Gastroesophageal sphincter (tissue), 3 donors: ENCODE measurements around the gene MACIR.

Experiments used
- EP300 ChIP-seq: sonication (generic); formaldehyde crosslinking; IDR thresholded peaks from one replicate; pipeline ENCODE4 v1.6.1; 2017; ENCODE audit warnings: antibody characterized with exemption, mild to moderate bottlenecking
- POLR2A ChIP-seq, 2 donors: fragments of 450-650 bp; IDR thresholded peaks; one replicate each; pipeline ENCODE4 v1.6.1; 2017; ENCODE audit warnings: antibody characterized with exemption in 2 of 2, mild to moderate bottlenecking in 2 of 2, moderate library complexity in 1 of 2
- POLR2AphosphoS5 ChIP-seq: sonication (generic); formaldehyde crosslinking; IDR thresholded peaks from one replicate; pipeline ENCODE4 v1.6.1; 2017; ENCODE audit warnings: antibody characterized with exemption
- TF ChIP-seq, protein P1 (sequence below), 4 experiments: fragments of 200-600 bp in 2 of 4; fragments of 450-650 bp in 2 of 4; sonication (generic) in 1 of 4; IDR thresholded peaks; one replicate each; pipeline ENCODE4 v1.5.1; 2017 to 2019; ENCODE audit warnings: antibody characterized with exemption in 4 of 4, mild to moderate bottlenecking in 2 of 4, moderate library complexity in 2 of 4

DNA sequence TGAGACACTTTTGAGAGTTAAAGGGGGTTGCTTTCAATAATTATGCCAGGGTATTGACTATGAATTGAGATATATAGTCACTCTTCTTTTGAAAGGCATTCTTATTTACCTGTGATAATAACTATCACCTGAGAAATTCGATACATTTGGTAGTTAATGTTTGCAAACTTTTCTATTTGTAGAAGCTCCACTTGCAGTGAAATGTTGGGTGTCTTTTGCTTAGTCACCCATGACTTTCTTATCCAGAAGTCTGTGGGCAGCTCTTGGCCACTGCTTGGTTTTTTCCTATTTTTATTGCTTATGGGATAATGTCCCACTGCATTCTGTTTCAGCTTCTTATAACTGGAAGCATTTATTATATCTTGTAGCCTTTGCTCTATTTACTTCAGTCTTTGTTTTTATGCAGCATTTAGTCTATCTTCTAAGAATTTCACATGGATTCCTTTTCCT lies 3.9 kb downstream of the MACIR start:
- TF ChIP-seq POLR2A (IDR thresholded peaks at IDR 0.05) (no peak), EP300 (no peak), POLR2AphosphoS5 (no peak)
- TF ChIP-seq, protein P1, sequence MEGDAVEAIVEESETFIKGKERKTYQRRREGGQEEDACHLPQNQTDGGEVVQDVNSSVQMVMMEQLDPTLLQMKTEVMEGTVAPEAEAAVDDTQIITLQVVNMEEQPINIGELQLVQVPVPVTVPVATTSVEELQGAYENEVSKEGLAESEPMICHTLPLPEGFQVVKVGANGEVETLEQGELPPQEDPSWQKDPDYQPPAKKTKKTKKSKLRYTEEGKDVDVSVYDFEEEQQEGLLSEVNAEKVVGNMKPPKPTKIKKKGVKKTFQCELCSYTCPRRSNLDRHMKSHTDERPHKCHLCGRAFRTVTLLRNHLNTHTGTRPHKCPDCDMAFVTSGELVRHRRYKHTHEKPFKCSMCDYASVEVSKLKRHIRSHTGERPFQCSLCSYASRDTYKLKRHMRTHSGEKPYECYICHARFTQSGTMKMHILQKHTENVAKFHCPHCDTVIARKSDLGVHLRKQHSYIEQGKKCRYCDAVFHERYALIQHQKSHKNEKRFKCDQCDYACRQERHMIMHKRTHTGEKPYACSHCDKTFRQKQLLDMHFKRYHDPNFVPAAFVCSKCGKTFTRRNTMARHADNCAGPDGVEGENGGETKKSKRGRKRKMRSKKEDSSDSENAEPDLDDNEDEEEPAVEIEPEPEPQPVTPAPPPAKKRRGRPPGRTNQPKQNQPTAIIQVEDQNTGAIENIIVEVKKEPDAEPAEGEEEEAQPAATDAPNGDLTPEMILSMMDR (IDR thresholded peaks at IDR 0.05), result no peak
